Body of pancreas (tissue), 4 donors: Measurements from ENCODE around the gene IGIP. TPM values are rescaled to one million over a fixed set of nuclear protein-coding genes. Genes with fewer than 3 reads are reported as not detected.
A peak's percentile ranks its signal among the peaks of the same experiment; 100 is the strongest.

Experiments
- ATAC-seq: fragments of 150-250 bp; one replicate; pipeline ENCODE4 v1.9.1; 2016
- DNase-seq, 4 donors: peaks; one replicate each; pipeline ENCODE4 v3.0.0-alpha.2; 2019
- H3K27ac ChIP-seq, 4 donors: fragments of 200-600 bp; sonication (generic); 1 replicate in 3 of 4; 2 replicates in 1 of 4; pipeline versions ENCODE4 v1.5.1 to v1.6.1; 2016 to 2019; ENCODE audit warnings: mild to moderate bottlenecking in 1 of 4, mixed read lengths in 1 of 4, moderate library complexity in 1 of 4
- H3K27me3 ChIP-seq, 2 donors: fragments of 200-600 bp; sonication (generic); one replicate each; pipeline ENCODE4 v1.6.0; 2016; ENCODE audit warnings: mild to moderate bottlenecking in 1 of 2
- H3K36me3 ChIP-seq, 2 donors: fragments of 200-600 bp; sonication (generic); replicated peaks in 1 of 2; 2 replicates each; pipeline ENCODE4 v1.5.1; 2016; ENCODE audit warnings: low read depth in 2 of 2; ENCODE audit not compliant: insufficient read depth in 1 of 2
- H3K4me1 ChIP-seq: fragments of 200-600 bp; sonication (generic); one replicate; pipeline ENCODE4 v1.6.0; 2016
- H3K4me3 ChIP-seq, 2 donors: fragments of 200-600 bp; sonication (generic); 1 replicate in 1 of 2; 2 replicates in 1 of 2; pipeline ENCODE4 v1.5.1; 2016 to 2019
- H3K9me3 ChIP-seq, 3 donors: fragments of 200-600 bp; sonication (generic); 1 replicate in 2 of 3; 2 replicates in 1 of 3; pipeline ENCODE4 v1.5.1; 2016
- POLR2A ChIP-seq, 3 donors: fragments of 450-650 bp; IDR thresholded peaks; one replicate each; pipeline ENCODE4 v1.6.1; 2016; ENCODE audit warnings: antibody characterized with exemption in 3 of 3, mild to moderate bottlenecking in 2 of 3
- WGBS, 2 donors: methylation state at CpG; one replicate each; pipeline ENCODE4 v1.1.5; 2017; 5-methylcytosine and 5-hydroxymethylcytosine counted together
- intact Hi-C: fragments of 100-400 bp; cut with DNase I; formaldehyde crosslinking; loops from one replicate; pipeline ENCODE4 v1.15.1; 2023
- total RNA-seq, 2 donors: library from RNA; depleted of rRNA; stranded (reverse); fragments of >200 nt; gene quantifications; one replicate each; pipeline ENCODE4 v1.1.0, GENCODE V29; 2016
- TF ChIP-seq, protein P1 (sequence below), 7 experiments: fragments of 450-650 bp in 4 of 7; fragments of 200-600 bp in 3 of 7; sonication (generic) in 3 of 7; IDR thresholded peaks; one replicate each; pipeline ENCODE4 v1.5.1; 2016 to 2019; ENCODE audit warnings: antibody characterized with exemption in 7 of 7

IGIP gene
- total RNA-seq, 2 donors from 2014 or later, result 6.3 to 16.6 TPM

DNA sequence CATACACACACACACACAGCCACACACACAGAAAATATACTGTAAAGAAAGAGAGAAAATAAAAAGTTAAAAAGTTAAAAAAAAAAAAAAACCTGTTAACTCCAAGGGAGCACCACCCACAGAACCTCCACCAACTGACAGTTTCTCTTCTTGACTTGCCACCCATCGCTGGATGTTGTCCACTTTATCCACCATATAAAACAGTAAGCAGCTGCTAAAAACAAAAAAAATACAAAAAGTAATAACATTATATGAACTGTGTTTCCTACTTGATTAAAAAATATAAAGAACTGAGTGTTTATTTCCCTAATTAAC, 10.6 kb upstream of the IGIP start:
- Histone ChIP-seq H3K36me3 (no peaks in the 10 kb centered on the region), H3K9me3 (no peaks in the 10 kb centered on the region), H3K4me1 (peaks cover 64% of the 10 kb centered on the region), H3K27me3 (no peaks in the 10 kb centered on the region), H3K4me3 (peak overlapping the region in 1 of 2 donors; percentile 56), H3K27ac (peak overlapping the region in 3 of 4 donors; percentile 88 to 94 (median 89))
- intact Hi-C loops, result loop anchor here (5.0 kb wide), 1 partner anchor 37 kb away; no protein-coding TSS in a partner anchor
- ATAC-seq, result no peak
- no peak for DNase-seq
- 27 to 31% methylated on average over 1 of the region's 1 CpG for WGBS, 2 donors
- TF ChIP-seq, protein P1, sequence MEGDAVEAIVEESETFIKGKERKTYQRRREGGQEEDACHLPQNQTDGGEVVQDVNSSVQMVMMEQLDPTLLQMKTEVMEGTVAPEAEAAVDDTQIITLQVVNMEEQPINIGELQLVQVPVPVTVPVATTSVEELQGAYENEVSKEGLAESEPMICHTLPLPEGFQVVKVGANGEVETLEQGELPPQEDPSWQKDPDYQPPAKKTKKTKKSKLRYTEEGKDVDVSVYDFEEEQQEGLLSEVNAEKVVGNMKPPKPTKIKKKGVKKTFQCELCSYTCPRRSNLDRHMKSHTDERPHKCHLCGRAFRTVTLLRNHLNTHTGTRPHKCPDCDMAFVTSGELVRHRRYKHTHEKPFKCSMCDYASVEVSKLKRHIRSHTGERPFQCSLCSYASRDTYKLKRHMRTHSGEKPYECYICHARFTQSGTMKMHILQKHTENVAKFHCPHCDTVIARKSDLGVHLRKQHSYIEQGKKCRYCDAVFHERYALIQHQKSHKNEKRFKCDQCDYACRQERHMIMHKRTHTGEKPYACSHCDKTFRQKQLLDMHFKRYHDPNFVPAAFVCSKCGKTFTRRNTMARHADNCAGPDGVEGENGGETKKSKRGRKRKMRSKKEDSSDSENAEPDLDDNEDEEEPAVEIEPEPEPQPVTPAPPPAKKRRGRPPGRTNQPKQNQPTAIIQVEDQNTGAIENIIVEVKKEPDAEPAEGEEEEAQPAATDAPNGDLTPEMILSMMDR (IDR thresholded peaks at IDR 0.05), result no peak
- TF ChIP-seq POLR2A (IDR thresholded peaks at IDR 0.05), result no peak

DNA sequence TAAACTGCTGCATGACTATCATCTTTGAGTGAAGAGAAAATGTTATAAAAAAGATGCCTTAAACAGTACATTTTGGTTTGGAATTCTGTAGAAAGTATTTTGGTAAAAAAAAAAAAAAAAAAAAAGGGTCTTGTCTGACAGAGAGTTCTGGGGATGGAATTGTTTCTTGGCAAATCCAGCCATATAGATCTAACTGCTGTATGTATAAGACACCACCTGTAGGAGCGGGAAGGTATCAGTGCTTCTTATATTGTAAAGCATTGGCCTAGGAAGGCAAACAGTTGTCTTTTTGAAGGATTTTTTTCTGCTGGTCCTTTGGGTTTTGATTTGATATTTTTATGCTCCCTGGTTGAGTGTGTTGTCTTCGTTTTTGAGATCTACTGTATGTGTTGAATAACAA, 9.0 kb upstream of the IGIP start:
- ATAC-seq, result no peak
- H3K4me3 ChIP-seq, result no peak overlapping the region

DNA sequence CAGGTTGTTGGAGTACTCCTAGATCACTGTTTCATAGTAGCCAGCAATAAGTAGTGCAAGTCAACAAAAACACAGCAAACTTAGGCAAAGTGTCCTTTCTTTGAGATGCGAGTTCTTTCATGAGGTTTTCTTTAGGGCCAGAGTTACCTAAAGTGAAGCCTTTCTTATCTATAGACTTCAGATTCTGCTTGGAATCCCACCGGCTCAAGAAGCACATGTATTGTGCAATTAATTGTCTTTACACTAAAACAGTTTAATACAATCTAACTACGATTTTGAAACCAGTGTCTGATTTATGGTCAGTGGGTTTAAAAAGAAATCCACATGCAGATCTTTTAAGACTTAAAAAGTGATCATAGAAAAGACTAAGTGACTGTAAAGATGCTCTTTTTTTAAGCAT, 8.2 kb upstream of the IGIP start:
- no peak for ATAC-seq
- Histone ChIP-seq H3K27me3 (no peaks in the 10 kb centered on the region), H3K4me1 (peaks cover 52% of the 10 kb centered on the region), H3K9me3 (no peaks in the 10 kb centered on the region), H3K36me3 (no peaks in the 10 kb centered on the region), H3K4me3 (no peak overlapping the region), H3K27ac (peak overlapping the region in 1 of 4 donors; percentile 5)
- no peak for DNase-seq
- TF ChIP-seq, protein P1 (IDR thresholded peaks at IDR 0.05), result no peak
- TF ChIP-seq POLR2A (IDR thresholded peaks at IDR 0.05), result no peak
- intact Hi-C loops, result loop anchor here (5.0 kb wide), 1 partner anchor 35 kb away; no protein-coding TSS in a partner anchor
- 44 to 47% methylated on average over 3 of the region's 3 CpGs for WGBS, 2 donors

More for the DNA sequence above, 9.0 kb upstream of the IGIP start:
- Histone ChIP-seq H3K9me3 (no peaks in the 10 kb centered on the region), H3K27ac (no peak overlapping the region), H3K36me3 (no peaks in the 10 kb centered on the region), H3K4me1 (peaks cover 60% of the 10 kb centered on the region), H3K27me3 (no peaks in the 10 kb centered on the region)
- 47 to 62% methylated on average over 2 of the region's 2 CpGs for WGBS, 2 donors
- no peak for TF ChIP-seq POLR2A (IDR thresholded peaks at IDR 0.05)
- TF ChIP-seq, protein P1 (IDR thresholded peaks at IDR 0.05), result no peak
- no peak for DNase-seq
- intact Hi-C loops, result loop anchor here (5.0 kb wide), 1 partner anchor 36 kb away; no protein-coding TSS in a partner anchor

DNA sequence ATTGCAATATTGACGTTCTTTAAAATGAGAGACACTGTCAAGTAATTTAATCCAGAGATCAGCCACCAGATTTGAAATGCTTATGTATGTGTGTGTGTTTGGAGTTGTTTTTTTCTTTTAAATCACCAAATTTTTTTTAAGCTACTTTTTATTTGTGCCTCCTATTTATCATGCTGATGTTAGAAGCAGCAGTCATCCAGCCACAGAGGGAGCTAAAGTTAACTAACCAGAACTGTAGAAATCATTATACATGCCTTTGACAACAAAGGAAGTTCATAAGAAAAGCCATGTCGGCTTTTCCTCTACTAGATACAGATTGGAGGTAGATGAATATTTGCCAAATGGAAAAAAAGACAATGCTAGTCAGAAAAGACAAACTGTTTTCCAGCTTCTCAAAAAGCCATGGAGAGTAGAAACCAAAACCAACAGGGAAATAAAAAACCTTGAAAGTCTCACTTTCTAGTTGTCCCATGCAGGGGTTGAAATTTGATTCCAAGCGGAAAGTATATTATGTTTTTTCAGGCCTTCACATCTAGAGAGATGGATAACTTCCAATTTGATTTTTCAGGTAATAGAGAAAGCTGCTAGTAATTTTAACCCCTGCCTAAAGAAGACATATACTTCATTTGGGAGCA, 7.3 kb upstream of the IGIP start:
- no peak for TF ChIP-seq POLR2A (IDR thresholded peaks at IDR 0.05)
- TF ChIP-seq, protein P1 (IDR thresholded peaks at IDR 0.05), result peak in 1 of 7 experiments; percentile 17
- intact Hi-C loops, result loop anchor here (5.0 kb wide), 1 partner anchor 34 kb away; no protein-coding TSS in a partner anchor
- Histone ChIP-seq H3K27ac (peak overlapping the region in 1 of 4 donors; percentile 32), H3K4me1 (peaks cover 43% of the 10 kb centered on the region), H3K4me3 (no peak overlapping the region), H3K27me3 (no peaks in the 10 kb centered on the region), H3K9me3 (no peaks in the 10 kb centered on the region), H3K36me3 (no peaks in the 10 kb centered on the region)
- no peak for ATAC-seq
- DNase-seq, result no peak
- 47 to 50% methylated on average over 3 of the region's 3 CpGs for WGBS, 2 donors
